ENCODE data around the gene PUS1. TPM values are rescaled to one million over a fixed set of nuclear protein-coding genes. Genes with fewer than 3 reads are reported as not detected.

Gene PUS1
- total and polyA plus RNA-seq, 2 of the 8 experiments (the other 6 are each of a cell fraction or from before 2014, with no cell fraction given) = 48.1 to 81.2 TPM

- H3K4ac ChIP-seq (replicated peaks; ENCODE audit: insufficient read length, low read depth, low read length) = no peak overlapping the region
- H3K9me3 ChIP-seq (ENCODE audit: insufficient read depth in 2 of 2, low read depth in 1 of 2, low read length in 1 of 2) = no peaks in the 10 kb centered on the region
- H2BK5ac ChIP-seq (ENCODE audit: low read depth, low read length) = no peak overlapping the region
- CTCF ChIA-PET (ENCODE audit: partially characterized antibody) = interaction anchor here (0.7 to 1.3 kb wide), 3 partner anchors 10 to 101 kb away, joined by 3 read pairs; no protein-coding TSS in a partner anchor
- POLR2A ChIA-PET (ENCODE audit: partially characterized antibody) = interaction anchor here (1.0 to 2.3 kb wide), 6 partner anchors 11 to 61 kb away, joined by 3 to 8 read pairs (median 3); partner anchors contain the start of gene PUS1
- no peak for FAIRE-seq
- peaks cover 8 to 66% (median 38%) of the 10 kb centered on the region in 4 experiments for H3K36me3 ChIP-seq (ENCODE audit: control insufficient read depth in 2 of 4, insufficient read depth in 4 of 4, low read length in 3 of 4)
- H3K27me3 ChIP-seq (replicated peaks in 1 of 4; ENCODE audit: control insufficient read depth in 3 of 4, extremely low read depth in 1 of 4, insufficient read depth in 3 of 4, low read length in 3 of 4) = no peaks in the 10 kb centered on the region
- no peak overlapping the region for H4K91ac ChIP-seq (replicated peaks; ENCODE audit: insufficient read length, low read length)
- no peak overlapping the region for H3K14ac ChIP-seq (ENCODE audit: insufficient read length)
- no peak for DNase-seq (ENCODE audit: low read depth in 1 of 2, low spot score in 2 of 2)
- no peak overlapping the region for H3K18ac ChIP-seq (ENCODE audit: extremely low read depth, low read length)
- H2AFZ ChIP-seq (ENCODE audit: low read length) = no peak overlapping the region
- no peak overlapping the region; the same call in 1 of the 2 replicates for H4K8ac ChIP-seq (ENCODE audit: extremely low read depth, insufficient read depth, low read length)
- no peak overlapping the region for H3K56ac ChIP-seq (replicated peaks; ENCODE audit: insufficient read length, low read depth, low read length)
- peaks cover 0 to 12% of the 10 kb centered on the region in 2 experiments for H4K20me1 ChIP-seq (replicated peaks in 1 of 2; ENCODE audit: control insufficient read depth in 1 of 2, insufficient read depth in 2 of 2, low read length in 2 of 2)
- no peak overlapping the region for H3K27ac ChIP-seq (ENCODE audit: low read depth, low read length)
- no peaks in the 10 kb centered on the region for H3K4me1 ChIP-seq (replicated peaks in 1 of 4; ENCODE audit: control insufficient read depth in 3 of 4, insufficient read depth in 4 of 4, low read length in 3 of 4)
- WGBS, 2 experiments (ENCODE audit: extremely low coverage in 1 of 2, insufficient coverage in 1 of 2, insufficient read length in 1 of 2, insufficient replicate concordance in 2 of 2, low coverage in 1 of 2, low lambda C conversion rate in 2 of 2, missing lambda C conversion rate in 1 of 2) = 91% methylated on average over 15 of the region's 20 CpGs; no CpG with 5 or more reads in 1 of the 2 experiments
- H4K5ac ChIP-seq (ENCODE audit: insufficient read length, low read depth, low read length) = no peak overlapping the region
- H3K79me2 ChIP-seq (ENCODE audit: control insufficient read depth in 1 of 2, insufficient read depth in 2 of 2, low read length in 2 of 2) = no peaks in the 10 kb centered on the region
- no peak overlapping the region for H3K4me2 ChIP-seq (ENCODE audit: insufficient read depth in 1 of 2, low read depth in 2 of 2, low read length in 2 of 2)
- peaks cover 4% of the 10 kb centered on the region; the same call in 1 of the 2 replicates for H3K23me2 ChIP-seq (ENCODE audit: low read depth, low read length)
- no peak overlapping the region for H2BK20ac ChIP-seq (ENCODE audit: low read length)
- no peak overlapping the region for H3K4me3 ChIP-seq (ENCODE audit: extremely low read depth in 1 of 4, insufficient read depth in 2 of 4, low read depth in 3 of 4, low read length in 4 of 4)
- H2BK12ac ChIP-seq (ENCODE audit: low read depth, low read length) = no peak overlapping the region
- H3K9ac ChIP-seq (replicated peaks in 1 of 4; ENCODE audit: extremely low read depth in 1 of 4, low read depth in 3 of 4, low read length in 3 of 4) = no peak overlapping the region
- no peak overlapping the region for H2AK5ac ChIP-seq (ENCODE audit: low read depth, low read length)
- no peak overlapping the region for H2BK120ac ChIP-seq (replicated peaks; ENCODE audit: low read depth, low read length)
- H3K23ac ChIP-seq (ENCODE audit: insufficient read length) = no peak overlapping the region
- no peak for TF ChIP-seq POU5F1 (IDR thresholded peaks at IDR 0.05; ENCODE audit: low read depth, low read length)
- TF ChIP-seq KDM1A (IDR thresholded peaks at IDR 0.05; ENCODE audit: borderline replicate concordance, low read length) = no peak
- no peak for TF ChIP-seq CEBPB (IDR thresholded peaks at IDR 0.05; ENCODE audit: low read depth, low read length)
- no peak for TF ChIP-seq KDM5A (IDR thresholded peaks at IDR 0.05; ENCODE audit: low read length)
- TF ChIP-seq TBP (IDR thresholded peaks at IDR 0.05; ENCODE audit: low read depth, low read length) = no peak
- TF ChIP-seq GABPA (IDR thresholded peaks at IDR 0.05; ENCODE audit: borderline replicate concordance, insufficient read depth, low read length) = no peak
- TF ChIP-seq CBX5 (IDR thresholded peaks at IDR 0.05; ENCODE audit: low read depth, low read length) = no peak
- no peak for TF ChIP-seq SIN3A (conservative IDR thresholded peaks at IDR 0.05 in 1 of 2, IDR thresholded peaks at IDR 0.05 in 1 of 2; ENCODE audit: low read depth in 1 of 2, low read length in 2 of 2)
- no peak for TF ChIP-seq CHD2 (IDR thresholded peaks at IDR 0.05; ENCODE audit: low read length)
- TF ChIP-seq POLR2AphosphoS5 (IDR thresholded peaks at IDR 0.05; ENCODE audit: low read depth, low read length) = no peak
- no peak for TF ChIP-seq RNF2 (IDR thresholded peaks at IDR 0.05; ENCODE audit: borderline replicate concordance, low read depth, low read length, missing control alignments, poor library complexity, severe bottlenecking)
- TF ChIP-seq BCL11A (IDR thresholded peaks at IDR 0.05; ENCODE audit: low read depth in 2 of 2, low read length in 2 of 2) = no peak
- TF ChIP-seq SP1 (IDR thresholded peaks at IDR 0.05; ENCODE audit: low read depth, low read length) = no peak
- H2BK15ac ChIP-seq (ENCODE audit: low read length) = no peak overlapping the region
- H3K79me1 ChIP-seq (ENCODE audit: low read depth, low read length) = no peaks in the 10 kb centered on the region
Observed at GRCh38 chr12:131915000-131915689, 13.9 kb upstream of the PUS1 start.
